ENCODE data around the gene KLHL29.

The KLHL29 gene

DNA sequence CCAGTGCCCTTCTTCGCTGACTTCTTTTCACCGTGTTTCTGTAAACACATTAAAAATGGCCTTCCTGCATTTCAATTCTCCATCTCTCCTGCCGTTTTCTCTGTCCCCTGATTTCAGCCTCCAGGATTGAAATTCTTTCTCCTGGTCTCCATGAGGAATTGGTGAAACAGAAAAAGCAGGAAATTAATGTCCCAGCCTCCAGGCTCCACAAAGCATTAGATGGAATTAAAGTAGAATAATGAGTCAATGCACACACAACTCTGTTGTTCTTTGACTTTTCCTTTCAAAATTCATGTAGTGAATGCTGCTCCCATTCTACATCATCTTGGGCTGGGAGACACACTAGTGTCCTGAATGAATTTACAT is 209.5 kb downstream of the KLHL29 start:
- Histone ChIP-seq H3K14ac (ENCODE audit: low read length) (no peak overlapping the region), H2AFZ (ENCODE audit: low read length) (no peak overlapping the region), H3K4me2 (ENCODE audit: insufficient read depth, low read length, poor library complexity, severe bottlenecking) (no peak overlapping the region), H4K8ac (ENCODE audit: low read depth, low read length) (no peak overlapping the region), H3K79me1 (ENCODE audit: low read depth, low read length) (no peaks in the 10 kb centered on the region), H3K27ac (replicated peaks; ENCODE audit: low read length) (no peak overlapping the region), H2AK5ac (ENCODE audit: low read depth, low read length) (no peak overlapping the region), H3K18ac (ENCODE audit: low read length) (peak overlapping the region; percentile 49), H3K27me3 (ENCODE audit: control insufficient read depth in 3 of 3, insufficient read depth in 3 of 3, low read depth in 1 of 3, low read length in 3 of 3) (no peaks in the 10 kb centered on the region), H3K23ac (ENCODE audit: low read depth, low read length, poor library complexity) (no peak overlapping the region), H2BK5ac (ENCODE audit: low read length) (no peak overlapping the region), H2BK15ac (ENCODE audit: low read length) (peak overlapping the region; percentile 51), H2BK120ac (ENCODE audit: low read depth, low read length) (no peak overlapping the region), H4K91ac (ENCODE audit: low read depth, low read length, poor library complexity) (no peak overlapping the region), H3K4me1 (ENCODE audit: control insufficient read depth in 2 of 2, insufficient read depth in 1 of 2, low read depth in 1 of 2, low read length in 2 of 2) (peaks cover 17 to 29% of the 10 kb centered on the region in 2 donors), H3K9me3 (replicated peaks in 1 of 2; ENCODE audit: control insufficient read depth in 2 of 2, insufficient read depth in 1 of 2, low read depth in 1 of 2, low read length in 2 of 2) (no peaks in the 10 kb centered on the region), H3K4me3 (ENCODE audit: low read length in 2 of 2) (no peak overlapping the region), H3K36me3 (replicated peaks in 1 of 2; ENCODE audit: control insufficient read depth in 2 of 2, insufficient read depth in 2 of 2, low read length in 2 of 2) (no peaks in the 10 kb centered on the region), H3K4ac (ENCODE audit: low read length) (no peak overlapping the region), H3K9ac (ENCODE audit: low read depth, low read length, poor library complexity) (no peak overlapping the region), H2BK12ac (ENCODE audit: low read length) (no peak overlapping the region)
- DNase-seq (ENCODE audit: low spot score): no peak
- WGBS, 2 donors (ENCODE audit: extremely low coverage in 2 of 2, insufficient read length in 2 of 2, insufficient replicate concordance in 1 of 2): no CpG with 5 or more reads among the region's 3 CpGs

DNA sequence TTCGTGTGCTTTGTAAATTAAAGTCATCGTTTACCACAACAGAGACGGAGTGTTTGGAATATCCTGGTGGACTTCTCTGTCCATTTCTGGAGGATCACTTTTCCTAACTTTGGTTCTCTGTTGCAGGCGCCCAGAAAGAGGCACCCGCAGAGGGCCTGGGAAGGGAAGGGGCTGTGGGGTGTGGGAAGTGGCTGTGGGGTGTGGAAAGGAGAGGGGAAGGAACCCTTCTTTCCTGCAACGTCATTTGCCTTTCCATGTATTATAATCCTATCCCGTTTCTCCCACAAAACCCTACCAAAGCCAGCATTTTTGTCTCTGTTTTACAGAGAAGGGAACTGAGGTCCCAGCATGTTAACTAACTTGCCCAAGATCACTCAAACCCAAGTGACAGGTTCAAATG is 210.0 kb downstream of the KLHL29 start:
- peak overlapping the region; percentile 3 for H3K14ac ChIP-seq (ENCODE audit: low read length)
- no peak overlapping the region for H3K27ac ChIP-seq (replicated peaks; ENCODE audit: low read length)
- H2AK5ac ChIP-seq (ENCODE audit: low read depth, low read length): peak overlapping the region; percentile 79
- H2BK120ac ChIP-seq (ENCODE audit: low read depth, low read length): peak overlapping the region; percentile 85
- H4K91ac ChIP-seq (ENCODE audit: low read depth, low read length, poor library complexity): no peak overlapping the region
- no peak overlapping the region for H3K4me3 ChIP-seq (ENCODE audit: low read length in 2 of 2)
- DNase-seq (ENCODE audit: low spot score): no peak
- no CpG with 5 or more reads among the region's 7 CpGs for WGBS, 2 donors (ENCODE audit: extremely low coverage in 2 of 2, insufficient read length in 2 of 2, insufficient replicate concordance in 1 of 2)
- no peak overlapping the region for H3K23ac ChIP-seq (ENCODE audit: low read depth, low read length, poor library complexity)
- no peaks in the 10 kb centered on the region for H3K9me3 ChIP-seq (replicated peaks in 1 of 2; ENCODE audit: control insufficient read depth in 2 of 2, insufficient read depth in 1 of 2, low read depth in 1 of 2, low read length in 2 of 2)
- no peaks in the 10 kb centered on the region for H3K27me3 ChIP-seq (ENCODE audit: control insufficient read depth in 3 of 3, insufficient read depth in 3 of 3, low read depth in 1 of 3, low read length in 3 of 3)
- H3K18ac ChIP-seq (ENCODE audit: low read length): peak overlapping the region; percentile 84
- peaks cover 20 to 33% of the 10 kb centered on the region in 2 donors for H3K4me1 ChIP-seq (ENCODE audit: control insufficient read depth in 2 of 2, insufficient read depth in 1 of 2, low read depth in 1 of 2, low read length in 2 of 2)
- H3K36me3 ChIP-seq (replicated peaks in 1 of 2; ENCODE audit: control insufficient read depth in 2 of 2, insufficient read depth in 2 of 2, low read length in 2 of 2): no peaks in the 10 kb centered on the region
- H2AFZ ChIP-seq (ENCODE audit: low read length): no peak overlapping the region
- no peak overlapping the region for H4K8ac ChIP-seq (ENCODE audit: low read depth, low read length)
- peak overlapping the region; percentile 85 for H2BK5ac ChIP-seq (ENCODE audit: low read length)
- H3K9ac ChIP-seq (ENCODE audit: low read depth, low read length, poor library complexity): no peak overlapping the region
- no peaks in the 10 kb centered on the region for H3K79me1 ChIP-seq (ENCODE audit: low read depth, low read length)
- H3K4ac ChIP-seq (ENCODE audit: low read length): peak overlapping the region; percentile 70
- H3K4me2 ChIP-seq (ENCODE audit: insufficient read depth, low read length, poor library complexity, severe bottlenecking): no peak overlapping the region
- no peak overlapping the region for H2BK15ac ChIP-seq (ENCODE audit: low read length)
- H2BK12ac ChIP-seq (ENCODE audit: low read length): peak overlapping the region; percentile 84

DNA sequence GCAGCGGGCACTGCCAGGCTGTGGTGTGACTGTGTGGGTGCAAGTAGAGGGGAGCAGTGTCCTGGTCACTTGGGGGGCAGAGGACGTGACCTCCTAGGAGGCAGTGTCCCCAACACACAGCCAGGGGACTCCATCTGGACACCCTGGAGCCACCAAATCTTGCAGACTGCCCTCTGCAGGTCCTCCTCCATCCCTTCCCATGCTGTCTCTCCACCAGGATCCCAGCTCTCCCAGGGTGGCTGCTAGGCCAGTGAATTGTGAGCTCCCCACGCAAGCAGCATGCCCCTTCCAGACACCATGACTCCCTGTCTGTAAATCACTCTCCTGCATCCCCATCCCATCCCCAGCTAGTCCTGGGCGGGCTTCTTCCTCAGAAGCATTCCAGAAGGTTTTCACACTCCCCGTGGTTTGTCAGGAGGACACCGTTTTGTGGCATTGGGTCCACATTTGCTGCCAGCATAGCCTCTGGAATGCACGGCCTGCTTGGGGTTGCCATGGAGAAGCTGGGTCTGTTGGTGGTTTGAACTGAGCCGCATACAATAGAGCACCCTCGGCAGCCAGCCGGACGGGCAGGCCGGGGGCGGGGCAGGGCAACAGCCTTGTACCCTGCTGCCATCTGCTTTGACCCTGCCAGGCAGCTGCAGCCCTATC is 210.7 kb downstream of the KLHL29 start:
- no peaks in the 10 kb centered on the region for H3K27me3 ChIP-seq (ENCODE audit: control insufficient read depth in 3 of 3, insufficient read depth in 3 of 3, low read depth in 1 of 3, low read length in 3 of 3)
- H2BK120ac ChIP-seq (ENCODE audit: low read depth, low read length): peak overlapping the region; percentile 85
- H2BK15ac ChIP-seq (ENCODE audit: low read length): no peak overlapping the region
- peak overlapping the region; percentile 85 for H2BK5ac ChIP-seq (ENCODE audit: low read length)
- no peak overlapping the region for H3K9ac ChIP-seq (ENCODE audit: low read depth, low read length, poor library complexity)
- no peak overlapping the region for H3K4me2 ChIP-seq (ENCODE audit: insufficient read depth, low read length, poor library complexity, severe bottlenecking)
- no CpG with 5 or more reads among the region's 13 CpGs for WGBS, 2 donors (ENCODE audit: extremely low coverage in 2 of 2, insufficient read length in 2 of 2, insufficient replicate concordance in 1 of 2)
- peak overlapping the region; percentile 18 for H4K91ac ChIP-seq (ENCODE audit: low read depth, low read length, poor library complexity)
- no peaks in the 10 kb centered on the region for H3K9me3 ChIP-seq (replicated peaks in 1 of 2; ENCODE audit: control insufficient read depth in 2 of 2, insufficient read depth in 1 of 2, low read depth in 1 of 2, low read length in 2 of 2)
- peak overlapping the region; percentile 79 for H2AK5ac ChIP-seq (ENCODE audit: low read depth, low read length)
- H3K27ac ChIP-seq (replicated peaks; ENCODE audit: low read length): peak overlapping the region; percentile 44
- peak; percentile 54 for DNase-seq (ENCODE audit: low spot score)
- peak overlapping the region; percentile 84 for H3K18ac ChIP-seq (ENCODE audit: low read length)
- H3K23ac ChIP-seq (ENCODE audit: low read depth, low read length, poor library complexity): peak overlapping the region; percentile 4
- H3K79me1 ChIP-seq (ENCODE audit: low read depth, low read length): no peaks in the 10 kb centered on the region
- H3K4ac ChIP-seq (ENCODE audit: low read length): peak overlapping the region; percentile 70
- H3K36me3 ChIP-seq (replicated peaks in 1 of 2; ENCODE audit: control insufficient read depth in 2 of 2, insufficient read depth in 2 of 2, low read length in 2 of 2): no peaks in the 10 kb centered on the region
- peak overlapping the region; percentile 37 for H2AFZ ChIP-seq (ENCODE audit: low read length)
- H3K14ac ChIP-seq (ENCODE audit: low read length): peak overlapping the region; percentile 3
- no peak overlapping the region for H3K4me3 ChIP-seq (ENCODE audit: low read length in 2 of 2)
- peaks cover 20 to 33% of the 10 kb centered on the region in 2 donors for H3K4me1 ChIP-seq (ENCODE audit: control insufficient read depth in 2 of 2, insufficient read depth in 1 of 2, low read depth in 1 of 2, low read length in 2 of 2)
- peak overlapping the region; percentile 84 for H2BK12ac ChIP-seq (ENCODE audit: low read length)
- no peak overlapping the region for H4K8ac ChIP-seq (ENCODE audit: low read depth, low read length)

DNA sequence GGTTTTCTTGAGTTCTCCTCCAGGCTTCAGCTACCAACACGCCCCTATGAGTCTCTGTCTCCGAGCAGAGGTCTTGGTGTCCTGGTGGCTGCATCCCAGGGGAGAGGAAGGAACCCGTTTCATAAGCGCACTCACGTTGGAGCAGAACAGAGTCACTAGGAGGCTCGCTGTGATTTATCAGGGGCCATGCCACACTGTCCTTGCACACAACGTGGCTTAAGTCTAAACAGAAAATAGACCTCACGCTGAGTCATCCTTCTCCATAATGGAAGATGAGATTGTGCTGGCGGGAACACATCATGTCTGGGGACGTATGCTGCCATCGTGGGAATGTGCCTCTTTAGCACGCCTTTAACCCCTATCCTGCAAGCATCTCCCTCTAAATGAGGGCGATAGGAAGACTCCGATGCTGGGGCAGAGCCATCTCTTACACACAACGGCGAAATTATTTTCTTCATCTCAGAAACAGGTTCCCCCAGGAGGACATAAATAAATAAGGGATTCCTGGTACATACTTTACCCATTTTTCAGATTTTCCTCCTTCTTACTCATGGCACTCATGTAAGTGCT is 211.4 kb downstream of the KLHL29 start:
- no CpG with 5 or more reads among the region's 16 CpGs for WGBS, 2 donors (ENCODE audit: extremely low coverage in 2 of 2, insufficient read length in 2 of 2, insufficient replicate concordance in 1 of 2)
- Histone ChIP-seq H3K23ac (ENCODE audit: low read depth, low read length, poor library complexity) (no peak overlapping the region), H3K4me2 (ENCODE audit: insufficient read depth, low read length, poor library complexity, severe bottlenecking) (no peak overlapping the region), H2BK12ac (ENCODE audit: low read length) (no peak overlapping the region), H3K14ac (ENCODE audit: low read length) (no peak overlapping the region), H3K18ac (ENCODE audit: low read length) (peak overlapping the region; percentile 73), H2AFZ (ENCODE audit: low read length) (peak overlapping the region; percentile 37), H4K91ac (ENCODE audit: low read depth, low read length, poor library complexity) (no peak overlapping the region), H3K4me1 (ENCODE audit: control insufficient read depth in 2 of 2, insufficient read depth in 1 of 2, low read depth in 1 of 2, low read length in 2 of 2) (peaks cover 20 to 33% of the 10 kb centered on the region in 2 donors), H3K27me3 (ENCODE audit: control insufficient read depth in 3 of 3, insufficient read depth in 3 of 3, low read depth in 1 of 3, low read length in 3 of 3) (no peaks in the 10 kb centered on the region), H2AK5ac (ENCODE audit: low read depth, low read length) (peak overlapping the region; percentile 82), H3K4ac (ENCODE audit: low read length) (no peak overlapping the region), H3K36me3 (replicated peaks in 1 of 2; ENCODE audit: control insufficient read depth in 2 of 2, insufficient read depth in 2 of 2, low read length in 2 of 2) (no peaks in the 10 kb centered on the region), H3K27ac (replicated peaks; ENCODE audit: low read length) (peak overlapping the region; percentile 30), H3K4me3 (ENCODE audit: low read length in 2 of 2) (no peak overlapping the region), H2BK120ac (ENCODE audit: low read depth, low read length) (no peak overlapping the region), H2BK5ac (ENCODE audit: low read length) (peak overlapping the region; percentile 85), H4K8ac (ENCODE audit: low read depth, low read length) (no peak overlapping the region), H3K79me1 (ENCODE audit: low read depth, low read length) (no peaks in the 10 kb centered on the region), H3K9ac (ENCODE audit: low read depth, low read length, poor library complexity) (no peak overlapping the region), H3K9me3 (replicated peaks in 1 of 2; ENCODE audit: control insufficient read depth in 2 of 2, insufficient read depth in 1 of 2, low read depth in 1 of 2, low read length in 2 of 2) (no peaks in the 10 kb centered on the region), H2BK15ac (ENCODE audit: low read length) (no peak overlapping the region)
- no peak for DNase-seq (ENCODE audit: low spot score)
